22Rv1 (cell line): Measurements from ENCODE around the gene SLC39A1.

Experiments used
- CTCF ChIP-seq: fragments of 450-650 bp; IDR thresholded peaks from 2 replicates; pipeline ENCODE4 v1.5.1; 2017; ENCODE audit warnings: mild to moderate bottlenecking
- ZFX ChIP-seq: fragments of 450-650 bp; IDR thresholded peaks from 2 replicates; pipeline ENCODE4 v1.6.1; 2017; ENCODE audit warnings: antibody characterized with exemption, borderline replicate concordance

- TF ChIP-seq CTCF (no peak), ZFX (no peak)
These were observed 27.3 kb upstream of the SLC39A1 start, which contains the start of gene RPS27 for GRCh38 chr1:153990468-153991150.
